CD14-positive monocyte (primary cell): ENCODE measurements around the gene TEX19. TPM values are rescaled to one million over a fixed set of nuclear protein-coding genes. Genes with fewer than 3 reads are reported as not detected.
"Not testable (repeated sequence)": the region's sequence is repeated elsewhere in the genome, so short reads cannot be mapped to it uniquely, and the experiment has no call there.

Experiments used
- DNase-seq, 3 donors: peaks; one replicate each; pipeline ENCODE4 v3.0.0-alpha.2; 2011 to 2022
- H2AFZ ChIP-seq: 2 replicates; pipeline ENCODE4 v1.6.0; 2012; ENCODE audit warnings: mild to moderate bottlenecking, low read depth, low read length, inconsistent platforms; ENCODE audit not compliant: insufficient read depth, poor library complexity, severe bottlenecking
- H3K27ac ChIP-seq, 2 donors: 1 replicate in 1 of 2; 2 replicates in 1 of 2; pipeline ENCODE4 v1.5.1; 2012 to 2013; ENCODE audit warnings: low read length in 2 of 2, control low read depth in 1 of 2, inconsistent platforms in 1 of 2, low read depth in 1 of 2, mild to moderate bottlenecking in 1 of 2
- H3K27me3 ChIP-seq, 2 donors: one replicate each; pipeline versions ENCODE4 v1.6.0 to v1.6.1; 2011 to 2013; ENCODE audit warnings: low read length in 2 of 2; ENCODE audit not compliant: control insufficient read depth in 2 of 2, insufficient read depth in 2 of 2
- H3K36me3 ChIP-seq, 2 donors: replicated peaks in 1 of 2; 1 replicate in 1 of 2; 2 replicates in 1 of 2; pipeline versions ENCODE4 v1.5.1 to v1.6.1; 2012 to 2013; ENCODE audit warnings: low read length in 2 of 2, control low read depth in 1 of 2, inconsistent platforms in 1 of 2, mild to moderate bottlenecking in 1 of 2; ENCODE audit not compliant: insufficient read depth in 2 of 2, control insufficient read depth in 1 of 2
- H3K4me1 ChIP-seq, 2 donors: 1 replicate in 1 of 2; 2 replicates in 1 of 2; pipeline versions ENCODE4 v1.5.1 to v1.6.1; 2012 to 2013; ENCODE audit warnings: low read length in 2 of 2, control low read depth in 1 of 2, inconsistent platforms in 1 of 2, mild to moderate bottlenecking in 1 of 2, moderate library complexity in 1 of 2; ENCODE audit not compliant: insufficient read depth in 2 of 2, control insufficient read depth in 1 of 2
- H3K4me2 ChIP-seq: replicated peaks from 2 replicates; pipeline ENCODE3; 2012; ENCODE audit warnings: low read length, moderate library complexity, mild to moderate bottlenecking; ENCODE audit not compliant: poor library complexity, severe bottlenecking; ENCODE audit errors: extremely low read depth
- H3K4me3 ChIP-seq, 3 experiments: fragments of 200-600 bp in 1 of 3; sonication (generic) in 1 of 3; replicated peaks in 1 of 3; 1 replicate in 2 of 3; 2 replicates in 1 of 3; pipeline ENCODE4 v1.5.1; 2011 to 2013; ENCODE audit warnings: low read length in 3 of 3, mild to moderate bottlenecking in 3 of 3, control low read depth in 2 of 3, low read depth in 2 of 3, inconsistent platforms in 1 of 3, moderate library complexity in 1 of 3
- H3K79me2 ChIP-seq: 2 replicates; pipeline ENCODE4 v1.6.0; 2012; ENCODE audit warnings: mild to moderate bottlenecking, control low read depth, inconsistent platforms, low read length, moderate library complexity; ENCODE audit not compliant: insufficient read depth
- H3K9ac ChIP-seq: 2 replicates; pipeline ENCODE4 v1.6.0; 2017; ENCODE audit warnings: low read length, mild to moderate bottlenecking; ENCODE audit not compliant: insufficient read depth, poor library complexity, severe bottlenecking
- H3K9me3 ChIP-seq, 2 donors: replicated peaks in 1 of 2; 1 replicate in 1 of 2; 2 replicates in 1 of 2; pipeline versions ENCODE4 v1.5.1 to v1.6.1; 2012 to 2013; ENCODE audit warnings: low read length in 2 of 2, control low read depth in 1 of 2; ENCODE audit not compliant: control insufficient read depth in 1 of 2, insufficient read depth in 1 of 2
- H4K20me1 ChIP-seq: 2 replicates; pipeline ENCODE4 v1.6.0; 2012; ENCODE audit warnings: mild to moderate bottlenecking, low read length, control low read depth, moderate library complexity; ENCODE audit not compliant: insufficient read depth
- H3K27ac Mint-ChIP-seq, 7 donors: one replicate each; pipeline ENCODE4 v1.8.0; 2020; ENCODE audit warnings: mild to moderate bottlenecking in 7 of 7, mixed read lengths in 7 of 7, moderate library complexity in 6 of 7, inconsistent platforms in 2 of 7
- H3K27me3 Mint-ChIP-seq, 3 donors: one replicate each; pipeline ENCODE4 v1.8.0; 2021 to 2022; ENCODE audit warnings: low read depth in 3 of 3, mild to moderate bottlenecking in 3 of 3, mixed read lengths in 3 of 3, moderate library complexity in 3 of 3, inconsistent platforms in 1 of 3
- H3K36me3 Mint-ChIP-seq, 2 donors: one replicate each; pipeline ENCODE4 v1.8.0; 2020; ENCODE audit warnings: mixed read lengths in 2 of 2, inconsistent platforms in 1 of 2, mild to moderate bottlenecking in 1 of 2
- H3K4me1 Mint-ChIP-seq: one replicate; pipeline ENCODE4 v1.8.0; 2020; ENCODE audit warnings: mild to moderate bottlenecking, mixed read lengths
- H3K4me3 Mint-ChIP-seq, 2 donors: one replicate each; pipeline ENCODE4 v1.8.0; 2020; ENCODE audit warnings: mild to moderate bottlenecking in 2 of 2, mixed read lengths in 2 of 2, moderate library complexity in 1 of 2
- H3K9me3 Mint-ChIP-seq, 7 donors: one replicate each; pipeline ENCODE4 v1.8.0; 2020 to 2022; ENCODE audit warnings: mixed read lengths in 7 of 7, mild to moderate bottlenecking in 6 of 7, moderate library complexity in 6 of 7, inconsistent platforms in 2 of 7
- WGBS: methylation state at CpG from one replicate; pipeline ENCODE4 v1.1.5; 2013; ENCODE audit warnings: missing lambda C conversion rate; ENCODE audit not compliant: insufficient coverage; 5-methylcytosine and 5-hydroxymethylcytosine counted together
- intact Hi-C, 2 donors: fragments of 100-400 bp; cut with micrococcal nuclease; formaldehyde crosslinking; loops; one replicate each; pipeline versions ENCODE4 v1.15.0 to v1.15.1; 2023
- polyA plus RNA-seq, 3 donors: library from polyadenylated mRNA; depleted of rRNA in 1 of 3; unstranded in 2 of 3; stranded (reverse) in 1 of 3; fragments of 300-500 nt in 2 of 3; fragments of >200 nt in 1 of 3; fragmentation: Illumina TruSeq in 2 of 3; gene quantifications; 1 replicate in 2 of 3; 2 replicates in 1 of 3; pipeline ENCODE4 v1.2.3, GENCODE V29; 2012 to 2021
- TF ChIP-seq, protein P1 (sequence below): fragments of 200-600 bp; IDR thresholded peaks from one replicate; pipeline ENCODE4 v1.8.0; 2022; ENCODE audit warnings: antibody characterized with exemption, mild to moderate bottlenecking

TEX19 gene
- polyA plus RNA-seq, 3 donors = not detected

- Histone ChIP-seq H3K27me3 (no peaks in the 10 kb centered on the region), H3K9me3 (peaks cover 0 to 3% of the 10 kb centered on the region in 2 donors), H3K27ac (no peak overlapping the region), H2AFZ (no peak overlapping the region), H4K20me1 (no peaks in the 10 kb centered on the region), H3K79me2 (no peaks in the 10 kb centered on the region), H3K9ac (no peak overlapping the region), H3K36me3 (no peaks in the 10 kb centered on the region), H3K4me1 (peaks cover 4% of the 10 kb centered on the region in 2 donors), H3K4me3 (no peak overlapping the region), H3K4me2 (no peak overlapping the region)
- DNase-seq = no peak
- H3K27ac Mint-ChIP-seq = no peak overlapping the region
- no peak overlapping the region for H3K4me3 Mint-ChIP-seq
- TF ChIP-seq, protein P1, sequence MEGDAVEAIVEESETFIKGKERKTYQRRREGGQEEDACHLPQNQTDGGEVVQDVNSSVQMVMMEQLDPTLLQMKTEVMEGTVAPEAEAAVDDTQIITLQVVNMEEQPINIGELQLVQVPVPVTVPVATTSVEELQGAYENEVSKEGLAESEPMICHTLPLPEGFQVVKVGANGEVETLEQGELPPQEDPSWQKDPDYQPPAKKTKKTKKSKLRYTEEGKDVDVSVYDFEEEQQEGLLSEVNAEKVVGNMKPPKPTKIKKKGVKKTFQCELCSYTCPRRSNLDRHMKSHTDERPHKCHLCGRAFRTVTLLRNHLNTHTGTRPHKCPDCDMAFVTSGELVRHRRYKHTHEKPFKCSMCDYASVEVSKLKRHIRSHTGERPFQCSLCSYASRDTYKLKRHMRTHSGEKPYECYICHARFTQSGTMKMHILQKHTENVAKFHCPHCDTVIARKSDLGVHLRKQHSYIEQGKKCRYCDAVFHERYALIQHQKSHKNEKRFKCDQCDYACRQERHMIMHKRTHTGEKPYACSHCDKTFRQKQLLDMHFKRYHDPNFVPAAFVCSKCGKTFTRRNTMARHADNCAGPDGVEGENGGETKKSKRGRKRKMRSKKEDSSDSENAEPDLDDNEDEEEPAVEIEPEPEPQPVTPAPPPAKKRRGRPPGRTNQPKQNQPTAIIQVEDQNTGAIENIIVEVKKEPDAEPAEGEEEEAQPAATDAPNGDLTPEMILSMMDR = no peak
- H3K4me1 Mint-ChIP-seq = peaks cover 6% of the 10 kb centered on the region
- H3K27me3 Mint-ChIP-seq = peaks cover 13 to 15% (median 15%) of the 10 kb centered on the region in 3 donors
- H3K9me3 Mint-ChIP-seq = peaks cover 0 to 6% (median 0%) of the 10 kb centered on the region in 7 donors
- 88% methylated on average over 1 of the region's 2 CpGs for WGBS
- H3K36me3 Mint-ChIP-seq = no peaks in the 10 kb centered on the region
- intact Hi-C loops = loop anchor here (5.0 to 10.0 kb wide), 2 partner anchors 205 to 417 kb away; no protein-coding TSS in a partner anchor
Measured at GRCh38 chr17:82357394-82357793, 1.7 kb upstream of the TEX19 start.

- intact Hi-C loops = loop anchor here (5.0 to 10.0 kb wide), 2 partner anchors 203 to 415 kb away; no protein-coding TSS in a partner anchor
- H2AFZ ChIP-seq, H3K4me3 ChIP-seq, H3K27me3 ChIP-seq, H3K36me3 ChIP-seq, DNase-seq, H3K4me1 ChIP-seq, H3K4me1 Mint-ChIP-seq, H4K20me1 ChIP-seq, H3K36me3 Mint-ChIP-seq, H3K4me2 ChIP-seq, H3K79me2 ChIP-seq, H3K9ac ChIP-seq, H3K9me3 ChIP-seq, H3K9me3 Mint-ChIP-seq, H3K27ac ChIP-seq: not testable (repeated sequence)
- Mint-ChIP-seq H3K27ac (peak overlapping the region in 1 of 7 donors; percentile 38), H3K4me3 (peak overlapping the region in 1 of 2 donors; percentile 46), H3K27me3 (peaks cover 15 to 16% (median 15%) of the 10 kb centered on the region in 3 donors)
- WGBS = 71% methylated on average over 1 of the region's 1 CpG
Measured at GRCh38 chr17:82359451-82360074, 516 bp downstream of the TEX19 start.
